Loucy (cell line): ENCODE data around the gene CENPN.

Source experiments
- H2AFZ ChIP-seq: fragments of 200-600 bp; sonication (generic); 2 replicates; pipeline ENCODE4 v1.6.0; 2016; ENCODE audit warnings: antibody characterized with exemption, mild to moderate bottlenecking, low read length, moderate library complexity
- H3F3A ChIP-seq: fragments of 200-600 bp; 2 replicates; pipeline ENCODE4 v1.6.0; 2016; ENCODE audit warnings: antibody characterized with exemption, low read depth, mild to moderate bottlenecking
- H3K27me3 ChIP-seq: fragments of 200-600 bp; sonication (generic); 2 replicates; pipeline ENCODE4 v1.6.1; 2014; ENCODE audit warnings: low read length, mild to moderate bottlenecking; ENCODE audit not compliant: insufficient read depth, poor library complexity, severe bottlenecking
- H3K36me3 ChIP-seq: fragments of 200-600 bp; sonication (generic); 2 replicates; pipeline ENCODE4 v1.6.1; 2016; ENCODE audit warnings: low read length; ENCODE audit not compliant: insufficient read depth
- H3K4me1 ChIP-seq: fragments of 200-600 bp; sonication (generic); 2 replicates; pipeline ENCODE4 v1.5.1; 2014; ENCODE audit warnings: low read length, mild to moderate bottlenecking; ENCODE audit not compliant: insufficient read depth, poor library complexity, severe bottlenecking
- H3K4me2 ChIP-seq: fragments of 200-600 bp; sonication (generic); 2 replicates; pipeline ENCODE4 v1.6.0; 2014; ENCODE audit warnings: antibody characterized with exemption, low read length, low read depth, mild to moderate bottlenecking; ENCODE audit not compliant: poor library complexity, severe bottlenecking
- H3K4me3 ChIP-seq: fragments of 200-600 bp; sonication (generic); 2 replicates; pipeline ENCODE4 v1.5.1; 2014; ENCODE audit warnings: low read length, mild to moderate bottlenecking, mixed read lengths; ENCODE audit not compliant: poor library complexity, severe bottlenecking
- H3K79me2 ChIP-seq: fragments of 200-600 bp; sonication (generic); 2 replicates; pipeline ENCODE4 v1.6.1; 2014; ENCODE audit warnings: low read length; ENCODE audit not compliant: insufficient read depth
- H3K9ac ChIP-seq: fragments of 200-600 bp; sonication (generic); 2 replicates; pipeline ENCODE4 v1.6.0; 2014; ENCODE audit warnings: mild to moderate bottlenecking, low read depth, low read length, moderate library complexity; ENCODE audit not compliant: poor library complexity, severe bottlenecking
- H3K9me2 ChIP-seq: fragments of 200-600 bp; sonication (generic); replicated peaks from 2 replicates; pipeline ENCODE4 v1.6.1; 2016; ENCODE audit warnings: low read depth, low read length, mixed read lengths
- H3K9me3 ChIP-seq: fragments of 200-600 bp; sonication (generic); 2 replicates; pipeline ENCODE4 v1.6.1; 2014; ENCODE audit warnings: mild to moderate bottlenecking, antibody characterized with exemption, low read length, low read depth; ENCODE audit not compliant: insufficient read depth
- H4K20me1 ChIP-seq: fragments of 200-600 bp; sonication (generic); 2 replicates; pipeline ENCODE4 v1.6.0; 2014; ENCODE audit warnings: antibody characterized with exemption, low read length, mild to moderate bottlenecking; ENCODE audit not compliant: insufficient read depth, poor library complexity, severe bottlenecking
- CTCF ChIP-seq: fragments of 200-600 bp; sonication (generic); conservative IDR thresholded peaks from 2 replicates; pipeline ENCODE4 v1.5.1; 2014; ENCODE audit warnings: mild to moderate bottlenecking, antibody characterized with exemption, low read length
- EZH2phosphoT487 ChIP-seq: fragments of 200-600 bp; IDR thresholded peaks from 2 replicates; pipeline ENCODE4 v1.6.1; 2018; ENCODE audit warnings: antibody characterized with exemption, mild to moderate bottlenecking, moderate library complexity, borderline replicate concordance

Gene CENPN

GRCh38 chr16:81076566-81077075, 69.6 kb downstream of the CENPN start:
- Histone ChIP-seq H3K4me3 (peak overlapping the region; percentile 88), H3K9me3 (no peaks in the 10 kb centered on the region), H3K4me1 (peaks cover 13% of the 10 kb centered on the region), H3F3A (no peaks in the 10 kb centered on the region), H3K9ac (peak overlapping the region; percentile 87), H4K20me1 (no peaks in the 10 kb centered on the region), H3K27me3 (no peaks in the 10 kb centered on the region), H3K4me2 (peak overlapping the region; percentile 95), H2AFZ (peak overlapping the region; percentile 98), H3K79me2 (no peaks in the 10 kb centered on the region), H3K36me3 (0 out of 2 replicates have a peak, but pooled peaks cover under 1% of the 10 kb centered on the region), H3K9me2 (no peaks in the 10 kb centered on the region)
- TF ChIP-seq CTCF = no peak
- no peak for TF ChIP-seq EZH2phosphoT487

- no peaks in the 10 kb centered on the region for H3F3A ChIP-seq
- H3K36me3 ChIP-seq = 0 out of 2 replicates have a peak, but pooled peaks cover 3% of the 10 kb centered on the region
- H3K9ac ChIP-seq = peak within 1 kb of the TSS; percentile 87
- H3K9me3 ChIP-seq = no peaks in the 10 kb centered on the region
- H3K79me2 ChIP-seq = no peaks in the 10 kb centered on the region
- peak within 1 kb of the TSS; percentile 95 for H3K4me2 ChIP-seq
- peak within 1 kb of the TSS; percentile 88 for H3K4me3 ChIP-seq
- H3K4me1 ChIP-seq = peaks cover 13% of the 10 kb centered on the region
- H2AFZ ChIP-seq = peak within 1 kb of the TSS; percentile 98
- H3K27me3 ChIP-seq = no peaks in the 10 kb centered on the region
- no peaks in the 10 kb centered on the region for H4K20me1 ChIP-seq
- H3K9me2 ChIP-seq = no peaks in the 10 kb centered on the region
- no peak for TF ChIP-seq EZH2phosphoT487
- no peak for TF ChIP-seq CTCF
Observed at GRCh38 chr16:81077076-81077940, 70.3 kb downstream of the CENPN start, which contains the start of gene C16orf46. C16orf46 (minus strand) TSS chr16:81077238; CDS start chr16:81063955, 13,283 bp downstream.

GRCh38 chr16:81080233-81080632, 73.2 kb downstream of the CENPN start:
- H4K20me1 ChIP-seq = no peaks in the 10 kb centered on the region
- H3K27me3 ChIP-seq = no peaks in the 10 kb centered on the region
- H3K4me2 ChIP-seq = no peak overlapping the region
- H3K9me2 ChIP-seq = no peaks in the 10 kb centered on the region
- H3K4me1 ChIP-seq = peaks cover 13% of the 10 kb centered on the region
- TF ChIP-seq CTCF (no peak), EZH2phosphoT487 (no peak)
- H3K79me2 ChIP-seq = no peaks in the 10 kb centered on the region
- no peaks in the 10 kb centered on the region for H3F3A ChIP-seq
- no peak overlapping the region for H3K4me3 ChIP-seq
- no peak overlapping the region for H3K9ac ChIP-seq
- H3K9me3 ChIP-seq = no peaks in the 10 kb centered on the region
- no peak overlapping the region for H2AFZ ChIP-seq
- H3K36me3 ChIP-seq = 0 out of 2 replicates have a peak, but pooled peaks cover 3% of the 10 kb centered on the region
